Measurements from ENCODE around the gene ARHGEF28. TPM values are rescaled to one million over a fixed set of nuclear protein-coding genes. Genes with fewer than 3 reads are reported as not detected.

The ARHGEF28 gene
- total and polyA plus RNA-seq, 2 donors (not counting 1 experiment from before 2014, with no cell fraction given), result not detected

DNA sequence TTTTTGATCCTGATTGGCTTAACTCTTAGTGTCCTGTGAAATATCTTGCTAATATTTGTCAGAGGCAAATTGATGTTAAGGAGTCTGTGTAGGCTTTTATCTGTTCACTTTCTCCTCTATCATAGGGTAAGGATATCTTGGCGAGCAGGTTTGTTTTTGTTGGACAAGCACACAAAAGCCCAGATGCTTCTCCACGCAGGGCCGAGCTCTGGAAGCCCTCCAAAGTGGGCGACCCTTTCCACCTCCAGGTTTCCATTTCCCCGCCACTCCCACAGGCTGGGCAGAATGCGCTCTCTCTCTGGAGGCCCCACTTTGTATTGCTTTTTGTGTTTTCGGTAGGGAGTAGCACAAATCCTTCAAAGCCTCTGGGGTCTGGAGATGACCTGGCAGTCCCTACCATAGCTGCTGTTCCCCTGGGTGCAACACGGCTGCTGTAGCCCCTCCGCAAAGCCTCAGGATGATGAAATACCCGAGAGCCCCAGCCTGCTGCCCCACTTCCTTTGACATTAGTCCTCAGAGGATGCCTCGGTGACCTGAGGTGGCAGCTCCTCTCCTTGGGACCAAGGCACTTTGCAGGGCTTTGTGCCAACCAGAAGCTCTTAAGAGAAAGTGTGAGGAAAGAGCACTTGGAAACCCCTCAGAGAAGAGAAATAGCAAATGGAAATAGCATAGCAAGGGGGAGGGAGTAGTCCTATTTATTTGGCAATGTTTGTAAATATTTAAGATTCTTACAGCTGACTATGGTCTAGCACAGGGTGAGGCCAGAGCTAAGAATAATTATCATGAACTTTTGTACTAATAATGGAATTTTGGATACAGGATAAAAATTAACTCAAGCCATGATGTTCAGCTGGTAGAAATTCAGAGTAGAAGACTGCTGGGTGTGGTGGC, 122.8 kb downstream of the ARHGEF28 start:
- Histone ChIP-seq H3K27ac (ENCODE audit: low read length in 2 of 2) (no peak overlapping the region), H4K20me1 (ENCODE audit: control insufficient read depth, insufficient read depth, low read length, poor library complexity, severe bottlenecking) (no peaks in the 10 kb centered on the region), H3K36me3 (replicated peaks in 1 of 2; ENCODE audit: control extremely low read depth in 1 of 2, control insufficient read depth in 1 of 2, extremely low read depth in 1 of 2, insufficient read depth in 2 of 2, low read length in 1 of 2) (no peaks in the 10 kb centered on the region), H3K4me1 (ENCODE audit: control insufficient read depth in 2 of 2, insufficient read depth in 2 of 2, low read length in 2 of 2) (no peaks in the 10 kb centered on the region), H3K9me3 (ENCODE audit: control extremely low read depth in 1 of 3, control insufficient read depth in 2 of 3, insufficient read depth in 1 of 3, low read length in 2 of 3) (peaks cover 0 to 3% (median 0%) of the 10 kb centered on the region in 3 donors), H3K4me2 (replicated peaks; ENCODE audit: low read depth, low read length, poor library complexity, severe bottlenecking) (no peak overlapping the region), H3K79me2 (ENCODE audit: control insufficient read depth, insufficient read depth, low read length) (no peaks in the 10 kb centered on the region), H3K27me3 (replicated peaks in 1 of 4; ENCODE audit: control extremely low read depth in 1 of 4, control insufficient read depth in 3 of 4, insufficient read depth in 4 of 4, low read length in 3 of 4) (peaks cover 0 to 6% (median 0%) of the 10 kb centered on the region in 4 experiments), H3K4me3 (ENCODE audit: control extremely low read depth in 1 of 5, extremely low read depth in 1 of 5, insufficient read depth in 1 of 5, low read depth in 2 of 5, low read length in 4 of 5) (no peak overlapping the region), H3K9ac (ENCODE audit: low read length) (no peak overlapping the region), H2AFZ (ENCODE audit: insufficient read depth, low read depth, low read length, poor library complexity, severe bottlenecking) (no peak overlapping the region)
- Mint-ChIP-seq H3K9me3 (ENCODE audit: insufficient read depth) (no peaks in the 10 kb centered on the region), H3K27me3 (peaks cover 22% of the 10 kb centered on the region), H3K27ac (no peak overlapping the region), H3K4me1 (no peaks in the 10 kb centered on the region), H3K4me3 (no peak overlapping the region)
- intact Hi-C loops (cut with micrococcal nuclease), result no loop called here
- TF ChIP-seq, protein P1, sequence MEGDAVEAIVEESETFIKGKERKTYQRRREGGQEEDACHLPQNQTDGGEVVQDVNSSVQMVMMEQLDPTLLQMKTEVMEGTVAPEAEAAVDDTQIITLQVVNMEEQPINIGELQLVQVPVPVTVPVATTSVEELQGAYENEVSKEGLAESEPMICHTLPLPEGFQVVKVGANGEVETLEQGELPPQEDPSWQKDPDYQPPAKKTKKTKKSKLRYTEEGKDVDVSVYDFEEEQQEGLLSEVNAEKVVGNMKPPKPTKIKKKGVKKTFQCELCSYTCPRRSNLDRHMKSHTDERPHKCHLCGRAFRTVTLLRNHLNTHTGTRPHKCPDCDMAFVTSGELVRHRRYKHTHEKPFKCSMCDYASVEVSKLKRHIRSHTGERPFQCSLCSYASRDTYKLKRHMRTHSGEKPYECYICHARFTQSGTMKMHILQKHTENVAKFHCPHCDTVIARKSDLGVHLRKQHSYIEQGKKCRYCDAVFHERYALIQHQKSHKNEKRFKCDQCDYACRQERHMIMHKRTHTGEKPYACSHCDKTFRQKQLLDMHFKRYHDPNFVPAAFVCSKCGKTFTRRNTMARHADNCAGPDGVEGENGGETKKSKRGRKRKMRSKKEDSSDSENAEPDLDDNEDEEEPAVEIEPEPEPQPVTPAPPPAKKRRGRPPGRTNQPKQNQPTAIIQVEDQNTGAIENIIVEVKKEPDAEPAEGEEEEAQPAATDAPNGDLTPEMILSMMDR (IDR thresholded peaks at IDR 0.05), result no peak
- no peak for TF ChIP-seq EZH2 (IDR thresholded peaks at IDR 0.05; ENCODE audit: borderline replicate concordance, insufficient read depth, low read depth, low read length, poor library complexity, severe bottlenecking)
- 84% methylated on average over 7 of the region's 11 CpGs for WGBS (ENCODE audit: insufficient coverage)
- ChIA-PET CTCF (no interaction called here), POLR2A (no interaction called here)
- ATAC-seq (ENCODE audit: low read depth) (no peak), DNase-seq (no peak)

Data from B cell (primary cell).